GM19043 (cell line): ENCODE results near the gene CLDN9.

Source experiments
- ATAC-seq: cut with Tn5 transposase; IDR thresholded peaks from one replicate; pipeline ENCODE4 v1.9.1; 2021; ENCODE audit warnings: low read depth; ENCODE audit not compliant: unreplicated experiment

Gene CLDN9

DNA sequence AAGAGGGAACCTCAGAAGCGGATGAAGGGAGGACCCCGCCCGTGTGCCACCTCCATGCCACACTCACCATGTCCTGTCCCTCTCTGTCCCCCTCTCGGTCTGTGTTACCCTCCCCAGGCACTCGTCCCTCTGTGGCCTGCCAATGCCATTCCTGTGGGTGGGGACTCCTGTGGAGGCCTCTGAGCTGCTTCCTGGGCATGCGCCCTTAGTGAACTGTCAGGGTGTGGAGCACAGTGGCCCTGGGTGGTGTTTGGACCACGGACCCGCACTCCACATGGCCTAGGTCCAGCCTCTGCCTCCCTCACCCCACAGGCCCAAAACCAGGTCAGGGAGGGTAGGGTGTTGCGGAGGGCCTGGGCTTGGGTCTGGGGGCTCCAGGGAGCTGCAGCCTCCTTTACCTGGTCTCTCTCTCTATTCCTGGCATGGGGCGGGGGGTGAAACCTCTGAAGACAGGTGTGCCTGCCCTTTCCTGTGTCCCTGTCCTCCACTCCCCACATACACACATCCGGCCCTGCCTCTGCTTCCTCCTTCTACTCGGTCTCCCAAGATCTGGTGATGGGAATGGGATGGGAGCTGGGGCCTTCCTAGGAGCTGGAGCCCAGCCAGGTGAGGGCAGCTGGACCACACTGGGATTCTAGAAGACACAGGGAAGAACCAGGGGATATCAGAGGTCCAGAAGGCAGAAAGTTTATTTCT lies 21.0 kb upstream of the CLDN9 start:
- no peak for ATAC-seq

DNA sequence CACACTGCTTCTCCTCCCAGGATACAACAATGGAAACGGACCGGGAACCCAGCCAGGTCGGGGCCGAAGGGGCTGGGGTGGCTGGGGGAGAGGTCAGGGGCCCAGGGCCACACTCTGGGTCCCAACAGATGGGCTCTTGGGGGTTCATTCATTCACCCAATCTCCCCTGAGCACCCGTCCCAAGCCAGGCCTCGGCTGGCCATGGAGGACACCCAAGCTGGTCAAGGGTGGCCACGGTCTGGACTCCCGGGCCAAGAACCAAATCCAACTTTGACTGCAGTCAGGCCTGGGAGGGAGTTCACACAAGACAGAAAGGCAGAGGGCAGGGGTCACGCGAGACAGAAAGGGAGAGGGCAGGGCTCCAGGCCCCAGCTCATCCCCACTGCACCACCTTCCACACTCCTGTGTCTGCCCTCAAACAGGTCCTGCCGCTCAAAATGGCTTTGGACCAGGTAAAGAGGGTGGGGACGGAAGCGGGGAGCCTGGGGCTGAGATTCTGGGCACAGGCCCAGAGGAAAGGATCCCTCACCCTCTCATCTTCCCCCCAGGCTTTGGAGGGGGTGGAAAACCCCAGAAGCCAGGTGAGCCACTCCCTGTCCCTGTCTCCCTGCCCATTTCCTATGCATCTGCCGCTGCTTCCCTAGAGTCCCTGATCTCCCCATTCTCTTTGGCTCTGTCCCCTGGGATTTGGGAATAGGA lies 20.2 kb upstream of the CLDN9 start:
- ATAC-seq = no peak

DNA sequence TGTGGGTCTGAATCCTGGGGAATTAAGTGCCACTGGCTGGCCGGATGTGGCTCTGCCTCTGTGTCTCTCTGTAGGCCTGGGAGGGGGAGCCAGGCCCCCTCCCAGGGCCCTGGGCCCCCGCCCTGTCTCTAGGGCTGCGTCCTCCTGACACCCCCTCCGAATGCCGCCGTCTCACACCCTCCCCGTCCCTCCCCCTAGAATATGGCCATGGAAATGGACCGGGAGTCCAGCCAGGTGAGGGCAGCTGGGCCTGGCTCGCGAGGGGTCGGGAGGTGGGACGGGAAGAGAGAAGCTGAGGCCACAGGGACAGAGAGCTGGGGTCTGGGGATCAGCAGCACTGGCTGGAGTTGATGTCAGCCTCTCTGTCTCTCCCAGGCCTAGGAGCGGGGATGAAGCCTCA lies 16.4 kb upstream of the CLDN9 start:
- no peak for ATAC-seq

DNA sequence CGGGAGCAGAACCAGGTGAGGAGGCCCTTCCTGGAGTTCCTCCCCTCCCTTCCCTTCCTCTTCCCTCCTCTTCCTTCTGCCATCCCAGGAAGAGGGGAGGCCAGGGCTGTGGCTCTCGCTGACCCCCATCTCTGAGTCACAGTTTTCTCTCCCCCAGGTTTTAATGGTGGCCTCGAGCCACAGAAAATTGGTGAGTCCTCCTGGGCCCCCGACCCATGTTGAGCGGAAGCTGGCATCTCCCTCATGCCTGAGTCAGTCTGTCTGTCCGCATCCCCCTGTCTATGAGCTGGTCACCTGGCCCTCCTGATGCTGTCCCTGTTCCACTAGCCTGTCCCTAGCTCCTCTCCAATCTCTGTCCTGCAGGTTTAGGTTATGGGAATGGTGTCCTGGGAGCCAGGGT lies 12.8 kb upstream of the CLDN9 start:
- ATAC-seq = no peak

DNA sequence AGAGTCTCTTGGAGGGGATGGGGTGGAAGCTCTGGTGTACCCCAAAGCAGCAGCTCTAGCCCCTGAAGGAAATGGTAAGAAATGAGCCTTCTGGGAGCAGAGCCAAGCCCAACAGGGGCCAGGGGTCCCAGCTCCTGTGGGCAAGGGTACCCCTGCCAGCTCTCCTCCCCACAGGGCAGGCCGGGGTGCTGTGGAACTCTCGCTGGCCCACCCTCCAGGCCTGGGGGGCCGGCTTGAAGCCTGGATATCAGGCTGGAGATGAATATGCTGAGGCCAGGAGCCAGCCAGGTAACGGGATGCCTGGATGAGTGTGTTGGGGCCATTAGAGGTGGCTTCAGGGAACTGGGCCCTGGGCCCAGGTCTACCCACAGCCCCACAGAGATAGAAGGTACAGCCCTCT lies 12.2 kb upstream of the CLDN9 start:
- ATAC-seq = no peak

DNA sequence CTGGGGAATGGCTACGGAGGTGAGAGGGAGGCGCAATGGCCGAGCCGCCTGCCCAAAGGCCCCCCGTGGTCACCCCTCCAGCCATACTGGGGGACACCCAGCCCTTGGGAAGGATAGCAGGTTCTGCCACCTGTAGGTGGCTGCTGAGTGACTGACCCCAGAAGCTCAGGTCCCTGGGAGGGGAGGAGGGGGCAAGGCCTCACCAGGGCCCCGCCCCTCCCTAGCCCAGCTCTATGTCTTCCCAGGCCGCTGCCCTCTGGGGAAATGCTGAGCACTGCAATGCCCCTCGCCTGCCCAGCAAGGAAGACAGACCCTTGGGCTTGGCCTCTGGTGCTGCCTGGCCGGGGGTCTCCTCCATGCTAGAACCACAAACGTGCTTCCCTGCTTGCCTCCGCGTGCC lies 11.4 kb upstream of the CLDN9 start:
- no peak for ATAC-seq

DNA sequence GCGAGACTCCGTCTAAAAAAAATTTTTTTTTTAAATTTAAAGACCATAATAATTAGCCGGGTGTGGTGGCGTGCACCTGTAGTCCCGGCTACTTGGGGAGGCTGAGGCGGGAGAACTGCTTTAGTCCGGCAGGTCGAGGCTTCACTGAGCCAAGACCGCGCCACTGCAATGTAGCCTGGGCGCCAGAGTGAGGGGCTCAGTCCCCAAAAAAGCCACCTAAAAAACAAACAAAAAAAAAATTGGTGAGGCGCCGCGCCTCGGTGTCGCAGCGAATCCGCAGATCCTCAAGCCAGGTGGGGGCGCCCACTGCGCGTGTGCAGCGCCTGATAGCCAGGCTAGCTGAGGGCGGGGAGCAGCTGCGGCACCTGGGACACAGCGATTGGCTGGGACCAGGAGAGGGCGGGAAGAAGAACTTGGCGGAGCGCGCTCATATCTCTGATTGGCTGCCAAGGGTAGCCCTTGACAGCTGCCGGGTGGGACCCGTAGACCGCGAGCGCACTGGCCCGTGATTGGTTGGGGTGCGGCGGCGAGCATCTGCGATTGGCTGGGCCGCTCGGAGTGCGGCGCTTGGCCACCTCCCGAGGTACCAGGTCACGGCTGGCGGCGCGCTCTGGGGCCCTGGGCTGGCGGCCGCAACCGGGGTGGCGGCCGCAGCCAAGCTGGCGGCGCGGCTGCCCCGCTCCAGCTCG lies 9.0 kb upstream of the CLDN9 start:
- ATAC-seq = peak; percentile 96

DNA sequence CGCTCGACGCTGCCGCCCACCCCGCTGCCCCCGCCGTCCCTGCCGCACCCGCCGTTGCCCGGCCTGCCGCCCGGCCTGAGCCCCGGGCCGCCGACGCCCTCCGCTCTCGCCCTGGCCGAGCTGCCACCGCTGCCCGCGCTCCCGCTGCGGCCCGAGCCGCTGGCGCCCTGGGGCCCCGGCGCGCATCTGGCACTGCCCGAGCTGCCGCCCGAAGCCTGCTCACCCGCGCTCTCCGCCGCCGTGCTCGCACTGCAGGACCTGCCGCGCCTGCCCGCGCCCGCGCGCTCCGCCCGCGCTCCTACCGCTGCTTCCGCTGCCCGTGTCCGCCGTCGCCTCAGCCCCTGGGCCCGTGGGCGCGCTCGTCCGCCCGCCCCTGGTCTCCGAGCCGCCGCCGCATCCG lies 8.4 kb upstream of the CLDN9 start:
- peak; percentile 10 for ATAC-seq

DNA sequence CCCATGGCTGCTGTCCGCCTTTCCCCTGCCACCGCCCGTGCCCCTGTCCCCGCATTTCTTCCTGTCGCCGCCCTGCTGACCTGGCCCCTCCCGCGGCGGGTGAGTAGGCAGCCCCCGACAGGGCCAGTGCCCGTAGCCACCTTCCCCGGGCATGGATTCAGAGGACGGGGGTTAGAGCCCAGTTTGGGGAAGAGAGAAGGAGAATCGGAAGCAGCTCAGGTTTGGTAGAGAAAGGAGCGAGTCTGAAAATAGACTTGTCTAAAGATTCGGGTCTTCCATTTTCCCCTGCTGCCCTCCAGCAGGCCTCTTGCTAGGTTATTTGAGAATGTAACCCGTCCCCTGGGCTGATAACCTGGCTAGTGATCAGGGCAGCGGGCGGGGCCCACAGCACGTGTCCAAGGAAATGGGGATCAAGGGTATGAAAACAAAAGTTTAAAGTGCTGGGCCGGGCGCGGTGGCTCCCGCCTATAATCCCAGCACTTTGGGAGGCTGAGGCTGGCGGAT lies 7.9 kb upstream of the CLDN9 start:
- ATAC-seq = no peak

DNA sequence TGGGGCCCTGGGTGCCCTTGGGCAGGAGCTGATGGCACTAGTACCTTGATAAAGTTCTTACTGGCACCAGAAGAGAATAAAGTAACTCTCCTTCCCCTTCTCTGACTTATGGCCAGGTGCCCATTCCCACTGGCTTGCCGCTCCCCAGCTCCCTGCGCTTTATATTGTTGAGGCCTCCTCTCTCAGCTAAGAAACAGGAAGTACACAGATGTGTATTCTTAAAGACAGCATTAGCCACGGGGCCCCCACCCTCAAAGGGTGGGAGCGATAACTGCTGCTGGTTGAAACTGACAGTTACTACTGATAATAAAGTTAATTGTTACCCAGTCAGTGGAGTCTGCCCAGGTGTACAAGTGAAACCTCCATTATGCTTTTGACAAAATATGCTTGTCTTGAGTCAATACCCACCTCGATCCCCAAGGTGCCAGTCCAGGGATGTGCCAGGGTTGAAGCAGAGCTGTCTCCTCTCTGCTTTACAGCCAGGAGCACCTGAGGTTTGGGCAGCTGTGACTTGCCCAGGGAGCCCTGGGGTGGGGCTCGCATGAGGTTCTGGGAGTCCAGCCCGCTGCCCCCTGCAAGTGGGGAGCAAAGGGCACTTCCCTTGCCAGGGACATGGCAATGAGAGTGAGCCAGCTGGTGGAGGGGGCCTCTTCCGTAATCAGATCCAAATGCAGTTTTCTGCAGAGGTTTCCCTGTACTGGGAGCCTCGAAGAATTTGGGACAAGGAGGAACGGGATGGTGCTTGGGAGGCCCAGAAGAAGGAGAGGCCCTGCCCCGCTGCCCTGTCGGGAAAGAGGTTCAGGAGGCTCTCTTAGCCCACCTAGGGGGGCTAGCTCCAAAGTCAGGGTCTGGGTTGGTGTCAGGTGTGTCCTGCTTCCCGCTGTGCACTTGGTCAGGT lies 5.4 kb upstream of the CLDN9 start:
- no peak for ATAC-seq

DNA sequence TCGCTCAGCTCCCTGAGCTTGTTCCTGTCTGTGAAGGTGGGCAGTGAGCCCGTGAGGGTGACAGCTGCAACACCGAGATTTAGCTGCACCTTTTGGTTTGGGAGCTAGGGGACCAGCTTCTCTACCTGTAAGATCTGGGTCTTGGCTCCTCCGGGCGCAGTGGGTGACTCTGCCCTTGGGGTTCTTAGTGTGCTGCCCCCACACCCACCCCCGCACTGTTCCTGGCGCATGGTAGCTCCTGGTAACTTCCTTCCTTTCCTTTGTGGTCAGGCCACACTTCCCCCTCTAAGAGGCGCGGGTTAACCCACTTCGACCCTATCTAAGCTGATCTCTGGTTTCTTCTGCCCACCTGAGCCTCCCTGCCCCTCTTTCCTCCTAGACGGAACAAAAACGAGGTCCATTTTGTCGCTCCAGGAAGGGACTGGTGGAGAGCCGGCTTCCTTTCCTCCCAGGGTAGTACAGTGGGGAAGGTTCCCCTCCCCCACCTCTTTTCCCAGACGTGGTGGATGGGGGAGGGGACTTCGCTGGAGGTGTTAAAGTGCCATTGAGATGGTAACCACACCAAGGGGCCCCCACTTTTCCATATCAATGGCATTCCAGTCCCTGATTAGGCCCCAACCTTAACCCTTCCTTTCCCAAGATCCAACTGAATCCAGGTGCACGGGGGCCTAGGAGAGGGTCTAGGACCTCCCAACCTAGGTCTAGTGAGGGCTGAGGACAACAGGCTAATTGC lies 4.6 kb upstream of the CLDN9 start:
- no peak for ATAC-seq

DNA sequence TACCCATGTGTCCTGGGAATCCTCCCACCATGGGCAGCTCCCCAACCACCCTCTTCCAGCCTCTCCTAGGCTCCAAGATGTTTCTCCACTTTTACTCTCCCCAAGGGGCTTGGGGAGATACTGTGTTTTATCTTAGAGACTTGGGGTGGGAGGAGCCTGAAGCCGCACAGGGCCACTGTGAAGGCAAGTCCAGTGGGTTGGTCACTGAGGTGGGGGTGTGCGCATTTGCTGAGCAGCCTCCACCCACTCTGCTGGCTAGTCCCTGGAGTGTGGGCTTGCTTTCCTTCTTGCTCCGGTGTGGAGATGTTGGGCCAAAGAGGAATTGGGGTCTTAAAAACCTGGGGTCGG lies 4.1 kb upstream of the CLDN9 start:
- no peak for ATAC-seq

DNA sequence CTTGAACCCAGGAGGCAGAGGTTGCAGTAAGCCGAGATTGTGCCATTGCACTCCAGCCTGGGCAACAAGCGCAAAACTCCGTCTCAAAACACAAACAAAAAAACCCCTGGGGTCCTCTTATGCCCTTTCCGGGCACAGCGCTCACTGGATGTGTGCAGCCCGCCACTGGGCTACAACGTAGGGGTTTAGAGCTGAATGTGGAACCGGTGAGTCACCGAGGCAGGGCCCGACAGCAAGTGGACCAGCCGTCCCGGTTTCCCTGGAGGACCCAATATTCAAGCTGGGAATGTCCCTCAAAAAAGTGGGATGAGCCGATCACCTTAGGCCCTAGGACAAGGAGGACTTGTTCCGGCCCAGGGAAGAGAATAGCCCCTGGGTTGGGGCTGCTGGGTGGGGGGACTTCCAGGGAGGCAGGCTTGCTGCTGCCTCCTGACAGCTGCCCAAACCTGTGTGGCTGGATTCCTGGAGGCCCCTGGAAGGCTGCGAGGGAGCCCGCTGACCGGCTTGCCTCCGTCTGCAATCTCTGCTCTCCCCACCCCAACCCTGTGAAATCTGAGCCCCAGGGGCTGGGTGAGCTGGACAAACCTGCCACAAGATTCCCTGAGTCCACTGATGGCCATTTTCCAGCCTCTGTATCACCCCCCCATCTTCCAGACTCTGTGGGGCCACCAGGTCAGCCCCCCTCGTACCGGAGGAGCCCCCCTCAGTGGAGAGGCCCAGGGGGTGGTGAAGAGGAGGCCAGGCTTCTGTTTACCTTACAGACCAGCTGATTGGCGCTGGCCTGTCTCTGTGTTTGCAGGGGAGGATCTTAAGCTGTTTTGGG lies 2.9 kb upstream of the CLDN9 start:
- no peak for ATAC-seq

DNA sequence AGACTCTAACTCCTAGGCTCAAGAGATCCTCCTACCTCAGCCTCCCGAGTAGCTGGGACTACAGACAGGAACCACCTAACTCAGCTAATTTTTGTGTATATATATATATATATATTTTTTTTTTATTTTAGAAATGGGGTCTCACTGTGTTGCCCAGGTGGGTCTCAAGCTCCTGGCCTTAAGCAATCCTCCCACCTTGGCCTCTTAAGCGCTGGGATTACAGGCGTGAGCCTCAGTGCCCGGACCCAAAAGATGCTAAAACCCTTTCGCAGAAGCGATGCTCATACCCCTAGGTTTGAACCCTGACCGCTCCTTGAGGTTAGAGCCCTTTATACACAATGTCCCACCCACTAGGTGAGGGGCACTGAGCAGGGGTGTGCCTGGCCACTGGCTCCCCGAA lies 2.2 kb upstream of the CLDN9 start:
- ATAC-seq = no peak

DNA sequence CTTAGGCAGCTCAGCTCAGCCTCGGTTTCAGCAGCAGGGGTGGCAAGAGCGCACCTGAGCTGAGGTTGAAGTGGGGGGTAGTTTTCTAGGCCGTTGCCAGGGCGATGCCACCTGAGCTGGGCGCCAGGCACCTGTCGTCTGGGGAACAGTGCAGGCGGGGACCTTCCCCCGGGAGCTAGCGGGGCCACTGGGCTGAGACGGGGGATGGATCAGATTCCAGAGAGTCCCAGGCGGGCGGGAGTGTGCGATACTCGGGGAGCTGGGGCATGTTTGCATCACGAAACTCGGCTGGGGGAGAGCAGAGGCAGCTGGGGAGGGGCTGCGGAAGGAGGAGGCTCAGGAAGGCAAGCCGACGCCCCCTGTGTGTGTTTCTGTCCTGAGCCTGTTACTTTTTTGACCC lies 477 bp upstream of the CLDN9 start:
- no peak for ATAC-seq

DNA sequence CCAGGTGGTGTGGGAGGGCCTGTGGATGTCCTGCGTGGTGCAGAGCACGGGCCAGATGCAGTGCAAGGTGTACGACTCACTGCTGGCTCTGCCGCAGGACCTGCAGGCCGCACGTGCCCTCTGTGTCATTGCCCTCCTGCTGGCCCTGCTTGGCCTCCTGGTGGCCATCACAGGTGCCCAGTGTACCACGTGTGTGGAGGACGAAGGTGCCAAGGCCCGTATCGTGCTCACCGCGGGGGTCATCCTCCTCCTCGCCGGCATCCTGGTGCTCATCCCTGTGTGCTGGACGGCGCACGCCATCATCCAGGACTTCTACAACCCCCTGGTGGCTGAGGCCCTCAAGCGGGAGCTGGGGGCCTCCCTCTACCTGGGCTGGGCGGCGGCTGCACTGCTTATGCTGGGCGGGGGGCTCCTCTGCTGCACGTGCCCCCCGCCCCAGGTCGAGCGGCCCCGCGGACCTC lies 798 bp downstream of the CLDN9 start:
- no peak for ATAC-seq

DNA sequence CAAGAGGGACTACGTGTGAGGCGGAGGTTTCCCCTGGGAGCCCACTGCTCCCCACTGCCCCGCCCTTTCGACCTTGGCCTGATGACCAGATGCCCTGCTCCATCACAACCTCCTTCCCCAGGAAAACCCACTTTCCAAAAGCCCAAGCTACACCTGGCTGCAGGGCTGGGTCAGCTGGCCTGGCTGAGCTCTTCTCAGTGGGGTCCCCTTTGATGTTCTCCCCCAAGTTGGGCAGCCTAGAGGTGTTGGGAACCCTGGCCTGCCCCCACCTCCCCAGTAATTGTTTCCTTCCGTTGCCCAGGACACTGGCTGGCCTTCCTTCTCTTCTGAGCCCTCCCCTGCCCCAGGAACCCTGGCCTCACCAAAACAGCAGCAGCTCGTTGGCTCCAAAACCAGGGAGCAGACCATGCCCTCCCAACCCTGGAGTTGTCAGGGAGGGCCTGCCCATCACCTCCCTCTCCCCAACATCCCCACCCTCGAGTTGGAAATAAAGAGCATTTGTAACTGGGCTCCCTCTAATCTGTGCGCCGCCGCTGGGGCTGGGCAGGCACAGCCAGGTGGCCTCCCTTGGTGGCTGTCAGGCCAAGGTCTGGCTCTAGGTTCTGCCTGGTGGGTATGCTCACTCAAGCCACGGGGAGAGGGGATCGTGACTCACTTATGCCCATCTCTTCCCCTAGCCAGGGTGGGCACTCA lies 1.4 kb downstream of the CLDN9 start:
- ATAC-seq = no peak

DNA sequence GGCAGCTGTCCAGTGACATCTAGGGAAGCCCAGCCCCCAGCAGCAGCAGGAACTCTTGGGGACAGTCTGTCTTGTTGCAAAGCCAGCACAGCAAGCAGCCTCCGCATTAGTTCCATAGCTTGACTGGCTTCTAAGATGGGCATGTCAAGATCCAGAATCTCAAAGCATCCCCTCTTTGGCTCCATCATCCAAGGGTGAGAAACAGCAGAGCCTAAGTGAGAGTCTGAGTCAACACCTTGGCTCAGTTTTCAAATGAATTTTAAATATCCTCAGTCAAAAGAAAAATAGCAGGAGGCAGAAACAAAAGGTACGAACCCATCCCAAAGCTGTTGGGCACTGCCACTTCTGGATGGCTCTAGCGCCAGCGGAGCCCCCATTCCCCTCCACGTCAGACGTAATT lies 2.2 kb downstream of the CLDN9 start:
- no peak for ATAC-seq
